Brain microvascular endothelial cell (primary cell): ENCODE data around the gene ADAMTS20.
"Not testable (repeated sequence)": the region's sequence is repeated elsewhere in the genome, so short reads cannot be mapped to it uniquely, and the experiment has no call there.

Experiments used
- DNase-seq: peaks from one replicate; pipeline ENCODE4 v3.0.0-alpha.2; 2020
- H3K27ac ChIP-seq: fragments of 250-450 bp; sonication (Bioruptor Pico); 2 replicates; pipeline ENCODE4 v1.5.1; 2020; ENCODE audit warnings: mild to moderate bottlenecking, moderate library complexity
- H3K27me3 ChIP-seq: fragments of 250-450 bp; sonication (Bioruptor Pico); replicated peaks from 2 replicates; pipeline ENCODE4 v1.5.1; 2020; ENCODE audit warnings: mild to moderate bottlenecking
- H3K36me3 ChIP-seq: fragments of 250-450 bp; sonication (Bioruptor Pico); replicated peaks from 2 replicates; pipeline ENCODE4 v1.5.1; 2020; ENCODE audit warnings: mild to moderate bottlenecking
- H3K4me3 ChIP-seq: 2 replicates; pipeline ENCODE4 v1.5.1; 2011; ENCODE audit warnings: low read depth, mild to moderate bottlenecking, control low read depth, low read length, moderate library complexity
- in situ Hi-C: cut with HindIII; loops from 2 replicates; pipeline ENCODE4 v1.10.0; 2017; ENCODE audit warnings: low sequenced_read_pairs, low pct_ligation_motif_present
- TF ChIP-seq, protein P1 (sequence below): IDR thresholded peaks from 2 replicates; pipeline ENCODE4 v1.5.1; 2011; ENCODE audit warnings: low read depth, mild to moderate bottlenecking, moderate library complexity, low read length, control low read depth, inconsistent platforms; ENCODE audit errors: missing control alignments

ADAMTS20 gene

DNA sequence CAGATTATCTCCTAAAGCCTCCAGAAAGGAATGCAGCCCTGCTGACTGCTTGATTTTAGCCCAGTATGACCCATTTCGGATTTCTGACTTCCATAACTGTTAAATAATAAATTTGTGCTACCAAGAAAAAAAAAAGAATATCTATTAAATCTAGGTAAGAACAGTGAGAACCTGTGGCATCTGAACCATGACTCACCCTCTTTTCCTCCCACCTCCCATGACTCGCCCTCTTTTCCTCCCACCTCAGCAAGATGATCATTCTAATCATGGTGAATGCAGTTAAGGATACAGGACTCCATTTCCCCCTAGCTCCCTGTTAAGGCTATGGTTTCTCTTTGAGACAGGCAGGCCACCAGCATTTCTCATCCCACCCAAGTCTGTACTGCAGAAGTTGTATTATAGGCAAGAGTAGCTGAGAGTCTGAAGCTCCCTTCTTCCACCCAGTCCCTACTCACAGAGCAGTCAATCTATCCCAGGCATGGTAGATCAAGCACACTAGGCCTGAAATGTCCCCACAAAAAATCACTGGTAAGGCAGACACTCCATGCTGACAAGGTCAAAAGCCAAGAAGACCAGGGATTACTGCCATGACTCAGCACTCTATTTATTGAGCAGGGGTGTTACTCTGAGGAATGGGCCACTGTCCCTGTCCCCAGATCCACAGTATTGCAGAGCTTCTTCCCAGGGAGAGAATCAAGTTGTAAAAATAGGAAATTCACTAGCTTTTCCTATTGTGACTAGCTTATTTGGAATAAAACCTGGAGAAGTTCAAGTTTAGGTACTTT, 188.9 kb downstream of the ADAMTS20 start:
- Histone ChIP-seq H3K27me3 (no peaks in the 10 kb centered on the region), H3K36me3 (no peaks in the 10 kb centered on the region), H3K27ac (no peak overlapping the region), H3K4me3 (no peak overlapping the region)
- TF ChIP-seq, protein P1, sequence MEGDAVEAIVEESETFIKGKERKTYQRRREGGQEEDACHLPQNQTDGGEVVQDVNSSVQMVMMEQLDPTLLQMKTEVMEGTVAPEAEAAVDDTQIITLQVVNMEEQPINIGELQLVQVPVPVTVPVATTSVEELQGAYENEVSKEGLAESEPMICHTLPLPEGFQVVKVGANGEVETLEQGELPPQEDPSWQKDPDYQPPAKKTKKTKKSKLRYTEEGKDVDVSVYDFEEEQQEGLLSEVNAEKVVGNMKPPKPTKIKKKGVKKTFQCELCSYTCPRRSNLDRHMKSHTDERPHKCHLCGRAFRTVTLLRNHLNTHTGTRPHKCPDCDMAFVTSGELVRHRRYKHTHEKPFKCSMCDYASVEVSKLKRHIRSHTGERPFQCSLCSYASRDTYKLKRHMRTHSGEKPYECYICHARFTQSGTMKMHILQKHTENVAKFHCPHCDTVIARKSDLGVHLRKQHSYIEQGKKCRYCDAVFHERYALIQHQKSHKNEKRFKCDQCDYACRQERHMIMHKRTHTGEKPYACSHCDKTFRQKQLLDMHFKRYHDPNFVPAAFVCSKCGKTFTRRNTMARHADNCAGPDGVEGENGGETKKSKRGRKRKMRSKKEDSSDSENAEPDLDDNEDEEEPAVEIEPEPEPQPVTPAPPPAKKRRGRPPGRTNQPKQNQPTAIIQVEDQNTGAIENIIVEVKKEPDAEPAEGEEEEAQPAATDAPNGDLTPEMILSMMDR: no peak
- in situ Hi-C loops: no loop called here
- no peak for DNase-seq

DNA sequence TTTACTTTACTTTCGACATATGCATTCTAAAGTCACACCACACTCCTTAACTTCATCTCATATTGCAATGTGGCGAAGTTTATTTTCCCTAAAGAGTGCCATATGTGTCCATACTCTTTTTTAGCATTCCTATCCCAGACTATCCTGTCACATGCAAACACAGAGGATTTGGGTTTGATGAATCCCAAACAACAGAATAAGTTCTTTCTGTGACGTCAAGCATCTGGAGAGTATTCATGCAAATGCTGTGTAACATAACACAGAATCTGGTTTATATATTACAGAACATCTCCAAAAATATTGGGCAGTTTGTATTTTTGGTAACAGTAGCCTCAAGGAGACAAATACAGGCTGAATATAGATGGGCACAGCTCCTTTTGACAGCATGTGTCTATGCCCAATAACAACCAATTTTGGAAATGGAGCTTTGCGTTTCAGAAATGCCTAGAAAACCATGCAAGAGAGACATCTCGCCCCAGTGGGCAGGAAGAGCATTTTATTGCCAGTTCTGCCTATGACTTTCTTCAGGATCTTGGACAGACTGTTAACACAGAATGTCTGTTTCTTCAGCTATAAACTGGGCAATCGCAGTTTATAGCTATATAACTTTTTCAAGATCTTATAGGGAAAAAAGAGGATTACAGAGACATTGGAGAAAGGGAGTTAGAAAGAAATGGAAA, 190.8 kb downstream of the ADAMTS20 start:
- in situ Hi-C loops: no loop called here
- no peak overlapping the region for H3K27ac ChIP-seq
- H3K27me3 ChIP-seq: no peaks in the 10 kb centered on the region
- TF ChIP-seq, protein P1: no peak
- no peak for DNase-seq
- no peak overlapping the region for H3K4me3 ChIP-seq
- H3K36me3 ChIP-seq: no peaks in the 10 kb centered on the region

DNA sequence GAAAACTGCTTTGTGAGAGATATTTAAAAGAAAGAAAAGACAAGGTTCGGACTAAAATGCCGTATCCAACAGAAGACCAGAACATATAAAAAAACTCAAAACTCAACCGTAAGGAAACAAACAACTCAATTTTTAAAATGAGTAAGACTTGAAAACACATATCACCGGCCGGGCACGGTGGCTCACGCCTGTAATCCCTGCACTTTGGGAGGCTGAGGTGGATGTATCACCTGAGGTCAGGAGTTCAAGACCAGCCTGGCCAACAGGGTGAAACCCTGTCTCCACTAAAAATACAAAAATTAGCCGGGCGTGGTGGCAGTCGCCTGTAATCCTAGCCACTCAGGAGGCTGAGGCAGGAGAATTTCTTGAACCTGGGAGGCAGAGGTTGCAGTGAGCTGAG, 192.0 kb downstream of the ADAMTS20 start:
- H3K27me3 ChIP-seq, H3K36me3 ChIP-seq, H3K27ac ChIP-seq, in situ Hi-C loops, DNase-seq, H3K4me3 ChIP-seq: not testable (repeated sequence)

DNA sequence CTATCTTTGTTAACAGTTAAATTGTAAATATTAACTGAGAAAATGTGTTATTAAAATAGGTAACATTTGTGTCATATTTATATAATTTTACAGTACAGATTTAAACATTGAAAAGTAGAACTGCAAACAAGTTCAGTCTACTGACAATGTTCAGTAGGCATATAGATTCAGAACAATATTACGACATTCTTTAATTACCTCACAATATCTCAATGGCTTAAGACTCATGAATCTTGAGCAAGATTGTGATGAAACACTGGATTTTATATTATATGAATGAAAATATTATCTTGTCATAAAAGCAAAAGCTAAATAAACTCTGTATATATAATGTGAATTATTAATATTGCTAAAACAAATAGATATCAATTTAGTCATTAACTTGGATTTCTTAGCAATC, 194.9 kb downstream of the ADAMTS20 start:
- TF ChIP-seq, protein P1: no peak
- H3K4me3 ChIP-seq: no peak overlapping the region
- H3K36me3 ChIP-seq: no peaks in the 10 kb centered on the region
- H3K27me3 ChIP-seq: no peaks in the 10 kb centered on the region
- in situ Hi-C loops: no loop called here
- H3K27ac ChIP-seq: no peak overlapping the region
- DNase-seq: no peak

DNA sequence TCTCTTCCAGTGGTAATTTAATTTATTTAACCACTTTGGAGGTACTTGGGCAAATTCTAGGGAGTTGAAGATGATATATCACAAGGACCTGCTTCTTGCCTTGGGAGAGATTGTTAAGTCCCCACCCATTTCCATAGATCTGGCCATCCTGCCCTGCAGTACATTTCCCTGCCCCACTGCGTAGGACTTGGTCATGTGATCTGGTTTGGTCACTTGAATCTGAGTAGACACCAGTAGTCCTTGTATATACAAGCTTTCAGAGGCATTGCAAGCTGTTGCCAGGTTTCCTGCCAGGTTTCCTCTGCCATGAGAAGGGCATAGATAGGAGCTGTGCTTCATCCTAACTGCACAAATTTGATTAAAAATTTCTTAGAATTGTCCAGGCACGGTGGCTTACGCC, 200.0 kb downstream of the ADAMTS20 start:
- no peaks in the 10 kb centered on the region for H3K36me3 ChIP-seq
- no peak for DNase-seq
- in situ Hi-C loops: no loop called here
- no peak overlapping the region for H3K27ac ChIP-seq
- H3K4me3 ChIP-seq: no peak overlapping the region
- no peaks in the 10 kb centered on the region for H3K27me3 ChIP-seq
- TF ChIP-seq, protein P1: no peak

DNA sequence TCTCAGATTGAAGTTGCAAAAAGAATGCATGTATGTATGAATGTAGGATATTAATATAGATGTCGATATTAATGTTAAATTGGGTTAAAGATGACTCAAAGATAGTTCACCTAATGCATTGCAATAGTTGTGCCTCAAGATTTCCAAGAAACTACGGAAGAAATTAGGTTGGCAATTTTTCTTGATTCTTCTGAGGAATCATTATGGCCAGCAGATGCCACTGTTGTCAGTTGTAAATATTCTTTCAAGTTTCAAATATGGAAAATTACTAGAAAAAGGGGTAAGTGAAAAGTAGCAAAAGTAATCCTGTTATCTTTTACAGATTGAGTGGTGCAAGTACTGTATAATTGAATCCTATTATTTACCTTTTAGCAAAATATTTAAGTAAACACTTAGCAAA, 202.1 kb downstream of the ADAMTS20 start:
- Histone ChIP-seq H3K4me3 (no peak overlapping the region), H3K27ac (no peak overlapping the region), H3K36me3 (no peaks in the 10 kb centered on the region), H3K27me3 (no peaks in the 10 kb centered on the region)
- TF ChIP-seq, protein P1: peak; percentile 40
- DNase-seq: no peak
- in situ Hi-C loops: no loop called here
